Ectodermal cell (in vitro differentiated cells): ENCODE results near the gene TSC22D3.

Source experiments
- H3K27ac ChIP-seq: 2 replicates; pipeline ENCODE4 v1.7.0; 2013; ENCODE audit warnings: mild to moderate bottlenecking, low read depth, low read length; ENCODE audit not compliant: insufficient read depth, poor library complexity, severe bottlenecking
- H3K27me3 ChIP-seq: 2 replicates; pipeline ENCODE4 v1.7.0; 2013; ENCODE audit warnings: mild to moderate bottlenecking, low read length; ENCODE audit not compliant: insufficient read depth, control insufficient read depth, poor library complexity, severe bottlenecking
- H3K36me3 ChIP-seq: one replicate; pipeline ENCODE4 v1.7.0; 2013; ENCODE audit warnings: low read length; ENCODE audit not compliant: control insufficient read depth, insufficient read depth
- H3K4me1 ChIP-seq: one replicate; pipeline ENCODE4 v1.7.0; 2013; ENCODE audit warnings: low read length; ENCODE audit not compliant: control insufficient read depth, insufficient read depth
- H3K4me3 ChIP-seq: 2 replicates; pipeline ENCODE4 v1.7.0; 2013; ENCODE audit warnings: low read depth, low read length, control low read depth; ENCODE audit not compliant: insufficient read depth
- H3K9me3 ChIP-seq: 2 replicates; pipeline ENCODE4 v1.7.0; 2013; ENCODE audit warnings: mild to moderate bottlenecking, low read length, moderate library complexity; ENCODE audit not compliant: control insufficient read depth
- WGBS, 2 experiments: methylation state at CpG; one replicate each; pipeline ENCODE4 v1.1.7; 2013; ENCODE audit warnings: missing lambda C conversion rate in 2 of 2; 5-methylcytosine and 5-hydroxymethylcytosine counted together

Gene TSC22D3

GRCh38 chrX:107721966-107722707 is 53.5 kb downstream of the TSC22D3 start:
- no peak overlapping the region for H3K4me3 ChIP-seq
- H3K4me1 ChIP-seq: no peaks in the 10 kb centered on the region
- H3K27me3 ChIP-seq: no peaks in the 10 kb centered on the region
- no peak overlapping the region for H3K27ac ChIP-seq
- no peaks in the 10 kb centered on the region for H3K36me3 ChIP-seq
- no peaks in the 10 kb centered on the region for H3K9me3 ChIP-seq
- 89 to 90% methylated on average over 3 to 5 of the region's 5 CpGs for WGBS, 2 experiments

- Histone ChIP-seq H3K27ac (no peak overlapping the region), H3K4me3 (no peak overlapping the region), H3K4me1 (no peaks in the 10 kb centered on the region), H3K9me3 (no peaks in the 10 kb centered on the region), H3K27me3 (no peaks in the 10 kb centered on the region), H3K36me3 (no peaks in the 10 kb centered on the region)
- WGBS, 2 experiments: 97 to 98% methylated on average over 5 to 9 of the region's 9 CpGs
Measured at GRCh38 chrX:107721318-107721717, 54.3 kb downstream of the TSC22D3 start.

GRCh38 chrX:107718156-107718621 is 57.4 kb downstream of the TSC22D3 start:
- Histone ChIP-seq H3K27me3 (peaks cover 8% of the 10 kb centered on the region), H3K27ac (no peak overlapping the region), H3K36me3 (no peaks in the 10 kb centered on the region), H3K9me3 (no peaks in the 10 kb centered on the region), H3K4me1 (no peaks in the 10 kb centered on the region), H3K4me3 (no peak overlapping the region)
- 63 to 66% methylated on average over 3 of the region's 3 CpGs for WGBS, 2 experiments

- H3K4me1 ChIP-seq: no peaks in the 10 kb centered on the region
- 20% methylated on average over 29 of the region's 29 CpGs for WGBS, 2 experiments
Measured at GRCh38 chrX:107716816-107717700, 58.5 kb downstream of the TSC22D3 start.

GRCh38 chrX:107716118-107716684 is 59.4 kb downstream of the TSC22D3 start:
- no peaks in the 10 kb centered on the region for H3K4me1 ChIP-seq
- H3K9me3 ChIP-seq: no peaks in the 10 kb centered on the region
- H3K27me3 ChIP-seq: peaks cover 8% of the 10 kb centered on the region
- H3K36me3 ChIP-seq: no peaks in the 10 kb centered on the region
- peak overlapping the region; percentile 47 for H3K4me3 ChIP-seq
- whole genome bisulfite sequencing, 2 experiments: 0 to 1% methylated on average over 48 to 52 of the region's 52 CpGs
- H3K27ac ChIP-seq: no peak overlapping the region

More at GRCh38 chrX:107716816-107717700, 58.5 kb downstream of the TSC22D3 start:
- H3K36me3 ChIP-seq: no peaks in the 10 kb centered on the region
- H3K4me3 ChIP-seq: peak overlapping the region; percentile 47
- peaks cover 8% of the 10 kb centered on the region for H3K27me3 ChIP-seq
- peak overlapping the region; percentile 26 for H3K27ac ChIP-seq
- no peaks in the 10 kb centered on the region for H3K9me3 ChIP-seq

GRCh38 chrX:107715331-107716117 is 60.1 kb downstream of the TSC22D3 start:
- no peaks in the 10 kb centered on the region for H3K36me3 ChIP-seq
- peaks cover 8% of the 10 kb centered on the region for H3K27me3 ChIP-seq
- H3K27ac ChIP-seq: no peak overlapping the region
- no peaks in the 10 kb centered on the region for H3K4me1 ChIP-seq
- H3K4me3 ChIP-seq: peak overlapping the region; percentile 47
- no peaks in the 10 kb centered on the region for H3K9me3 ChIP-seq
- WGBS, 2 experiments: 39% methylated on average over 15 of the region's 15 CpGs

- Histone ChIP-seq H3K27ac (no peak overlapping the region), H3K4me1 (no peaks in the 10 kb centered on the region), H3K9me3 (no peaks in the 10 kb centered on the region), H3K27me3 (peaks cover 8% of the 10 kb centered on the region), H3K4me3 (no peak overlapping the region), H3K36me3 (no peaks in the 10 kb centered on the region)
- WGBS, 2 experiments: 89 to 92% methylated on average over 9 of the region's 9 CpGs
Measured at GRCh38 chrX:107714206-107714891, 61.2 kb downstream of the TSC22D3 start.

GRCh38 chrX:107713543-107714205 is 61.9 kb downstream of the TSC22D3 start:
- H3K27me3 ChIP-seq: peaks cover 8% of the 10 kb centered on the region
- no peak overlapping the region for H3K4me3 ChIP-seq
- no peaks in the 10 kb centered on the region for H3K9me3 ChIP-seq
- H3K4me1 ChIP-seq: no peaks in the 10 kb centered on the region
- H3K36me3 ChIP-seq: no peaks in the 10 kb centered on the region
- H3K27ac ChIP-seq: no peak overlapping the region
- 84 to 88% methylated on average over 5 to 9 of the region's 9 CpGs for WGBS, 2 experiments

- Histone ChIP-seq H3K9me3 (no peaks in the 10 kb centered on the region), H3K27me3 (peaks cover 8% of the 10 kb centered on the region), H3K4me1 (no peaks in the 10 kb centered on the region), H3K27ac (no peak overlapping the region), H3K36me3 (no peaks in the 10 kb centered on the region), H3K4me3 (no peak overlapping the region)
- 97 to 100% methylated on average over 1 to 2 of the region's 2 CpGs for WGBS, 2 experiments
Measured at GRCh38 chrX:107713203-107713542, 62.4 kb downstream of the TSC22D3 start.
